GM18909 (cell line): Measurements from ENCODE around the gene SBF2.
"Not testable (repeated sequence)": the region's sequence is repeated elsewhere in the genome, so short reads cannot be mapped to it uniquely, and the experiment has no call there.

Experiments used
- ATAC-seq: cut with Tn5 transposase; IDR thresholded peaks from one replicate; pipeline ENCODE4 v1.9.1; 2021; ENCODE audit warnings: mild to moderate bottlenecking; ENCODE audit not compliant: unreplicated experiment, poor library complexity

Gene SBF2

GRCh38 chr11:9930562-9931331 is 363.3 kb downstream of the SBF2 start:
- ATAC-seq = not testable (repeated sequence)

GRCh38 chr11:9927670-9928069 is 366.3 kb downstream of the SBF2 start:
- ATAC-seq = no peak

- no peak for ATAC-seq
Observed at GRCh38 chr11:9923280-9923679, 370.7 kb downstream of the SBF2 start.

DNA sequence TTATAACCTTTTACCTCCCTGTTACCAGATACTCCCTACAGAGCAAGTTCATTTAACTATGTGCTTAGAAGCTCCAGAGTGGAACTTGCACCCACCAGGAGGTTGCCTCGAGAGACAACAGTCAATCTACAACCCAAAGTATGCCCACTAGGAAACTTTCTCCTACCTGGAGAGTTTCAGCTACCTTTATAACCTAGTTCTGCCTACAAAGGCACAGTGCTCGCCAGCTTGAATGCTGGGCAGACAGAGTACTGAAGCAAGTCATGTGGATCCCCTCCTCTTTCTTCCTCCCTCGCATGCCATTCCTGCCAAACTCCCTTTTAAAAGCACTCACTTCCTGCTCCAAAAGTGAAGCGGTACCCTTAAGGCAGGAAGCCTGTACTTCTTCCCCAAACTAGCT is 371.2 kb downstream of the SBF2 start:
- ATAC-seq = no peak

DNA sequence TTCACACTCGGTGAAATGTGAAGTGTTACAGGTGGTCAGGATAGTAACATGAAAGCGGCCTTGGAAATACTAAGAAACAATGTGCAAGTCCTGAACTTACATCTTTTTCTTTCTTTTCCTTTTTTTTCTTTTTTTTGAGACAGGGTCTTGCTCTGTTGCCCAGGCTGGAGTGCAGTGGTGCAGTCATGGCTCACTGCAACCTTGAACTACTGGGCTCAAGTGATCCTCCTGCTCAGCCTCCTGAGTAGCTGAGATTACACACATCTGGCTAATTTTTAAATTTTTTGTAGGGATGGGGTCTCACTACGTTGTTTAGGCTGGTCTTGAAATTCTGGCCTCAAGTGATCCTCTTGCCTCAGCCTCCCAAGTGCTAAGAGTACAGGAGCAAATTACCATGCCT is 377.5 kb downstream of the SBF2 start:
- no peak for ATAC-seq

- no peak for ATAC-seq
Observed at GRCh38 chr11:9914064-9914463, 380.0 kb downstream of the SBF2 start.

GRCh38 chr11:9905960-9906791 is 387.8 kb downstream of the SBF2 start:
- no peak for ATAC-seq

- ATAC-seq = no peak
Observed at GRCh38 chr11:9905501-9905951, 388.5 kb downstream of the SBF2 start.

- ATAC-seq = no peak
Observed at GRCh38 chr11:9903579-9903978, 390.4 kb downstream of the SBF2 start.

DNA sequence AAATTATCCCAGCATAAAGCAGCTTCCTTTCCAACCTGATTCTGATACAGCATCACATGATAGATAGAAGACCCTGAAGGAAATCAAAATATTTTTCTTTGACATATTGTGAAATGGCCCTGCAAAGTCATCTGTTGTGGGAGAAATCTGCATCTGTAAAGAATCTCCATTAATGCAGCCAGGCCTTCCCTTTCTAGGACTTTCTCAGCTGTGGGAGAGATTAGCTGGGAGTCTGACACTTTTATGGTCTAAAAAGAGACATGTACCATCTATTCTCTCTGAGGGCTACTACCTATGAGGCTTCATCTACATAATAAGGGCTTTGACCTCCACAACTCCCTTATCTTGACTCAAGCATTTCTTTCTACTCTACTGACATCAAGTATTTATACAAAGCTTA is 392.1 kb downstream of the SBF2 start:
- no peak for ATAC-seq

DNA sequence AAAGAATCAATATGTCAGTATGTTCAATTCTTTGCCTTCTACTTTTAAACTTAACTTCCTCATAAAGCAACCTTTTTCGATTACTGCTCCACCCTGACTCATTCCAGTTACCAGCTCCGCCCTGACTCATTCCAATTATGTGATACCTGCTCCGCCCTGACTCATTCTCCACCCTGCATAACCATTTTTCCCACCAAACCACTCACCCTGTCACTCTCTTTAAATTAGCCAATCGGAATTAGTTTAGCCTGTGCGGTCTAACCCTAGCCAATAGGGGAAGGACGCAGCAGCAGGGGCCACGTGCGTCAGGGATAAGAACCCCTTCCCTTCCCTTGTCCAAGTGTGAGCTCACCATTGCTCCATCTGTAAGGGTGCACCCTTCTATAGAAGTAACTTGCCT is 393.8 kb downstream of the SBF2 start:
- not testable (repeated sequence) for ATAC-seq

GRCh38 chr11:9899676-9900075 is 394.3 kb downstream of the SBF2 start:
- ATAC-seq = no peak

DNA sequence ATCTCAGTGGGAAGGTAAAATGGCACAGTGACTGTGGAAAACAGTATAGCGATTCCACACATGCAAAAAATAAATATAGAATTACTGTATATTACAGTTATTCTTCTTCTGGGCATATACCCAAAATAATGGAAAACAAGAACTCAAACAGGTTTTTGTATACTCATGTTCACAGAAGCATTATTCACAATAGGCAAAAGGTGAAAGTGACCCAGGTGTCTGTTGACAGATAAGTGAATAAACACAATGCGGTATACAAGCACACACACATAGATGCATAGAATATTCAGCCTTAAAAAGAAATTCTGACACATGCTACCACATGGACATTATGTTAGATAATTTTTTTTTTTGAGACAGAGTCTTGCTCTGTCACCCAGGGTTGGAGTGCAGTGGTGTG is 397.1 kb downstream of the SBF2 start:
- ATAC-seq = no peak

DNA sequence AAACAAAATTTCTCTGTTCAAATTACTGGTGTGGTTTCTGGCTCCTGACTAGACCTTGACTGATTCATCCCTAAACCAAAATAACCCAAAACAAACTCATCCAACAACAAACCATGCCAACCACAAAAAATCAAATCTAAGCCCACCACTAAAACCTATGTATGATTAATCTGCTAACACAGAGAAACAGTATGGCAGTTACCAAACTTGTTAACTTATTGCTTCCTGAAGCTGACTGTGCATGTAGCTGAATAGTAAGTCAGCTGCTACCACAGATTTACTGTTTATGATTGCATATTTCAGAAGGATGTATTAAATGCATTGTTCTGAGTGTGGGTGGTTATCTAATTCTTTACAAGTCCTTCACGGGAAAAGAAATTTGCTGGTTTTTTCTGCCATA is 399.0 kb downstream of the SBF2 start:
- no peak for ATAC-seq

DNA sequence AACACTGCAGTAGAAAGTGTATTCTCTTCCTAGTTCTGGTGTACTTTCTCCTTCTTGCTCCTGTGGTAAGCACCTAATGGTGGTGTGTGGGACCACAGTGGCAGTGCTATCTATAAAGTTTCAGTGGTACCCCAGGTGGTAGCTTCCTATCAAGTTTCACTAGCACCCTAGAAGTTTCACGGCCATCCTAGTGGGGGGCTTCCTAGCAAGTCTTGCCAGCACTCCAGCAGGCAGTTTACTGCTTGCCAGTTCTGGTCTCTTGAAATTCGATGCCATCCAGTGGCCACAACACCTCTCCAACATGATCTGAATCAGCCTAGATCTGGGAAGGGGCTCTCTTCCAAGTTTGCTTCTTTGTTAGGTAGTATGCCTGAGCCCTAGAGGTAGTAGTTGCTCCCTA is 400.5 kb downstream of the SBF2 start:
- no peak for ATAC-seq

DNA sequence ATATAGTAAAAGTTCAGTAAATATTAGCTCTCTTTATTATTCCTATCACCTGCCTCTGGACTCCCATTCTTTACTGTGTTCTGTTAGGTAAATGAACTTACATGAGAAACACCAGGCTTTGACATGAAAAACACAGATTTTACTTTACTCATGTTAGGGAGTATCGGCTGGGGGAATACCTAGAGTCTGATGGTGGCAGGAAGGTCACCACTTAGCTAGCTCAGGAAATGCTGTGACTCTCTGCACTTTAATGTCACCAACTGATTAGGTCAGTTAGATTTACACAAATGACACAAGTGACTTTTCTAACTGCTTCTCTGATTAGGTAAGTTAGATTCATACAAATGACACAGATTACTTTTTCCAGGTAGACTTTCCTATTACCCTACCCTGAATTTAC is 405.1 kb downstream of the SBF2 start:
- no peak for ATAC-seq

DNA sequence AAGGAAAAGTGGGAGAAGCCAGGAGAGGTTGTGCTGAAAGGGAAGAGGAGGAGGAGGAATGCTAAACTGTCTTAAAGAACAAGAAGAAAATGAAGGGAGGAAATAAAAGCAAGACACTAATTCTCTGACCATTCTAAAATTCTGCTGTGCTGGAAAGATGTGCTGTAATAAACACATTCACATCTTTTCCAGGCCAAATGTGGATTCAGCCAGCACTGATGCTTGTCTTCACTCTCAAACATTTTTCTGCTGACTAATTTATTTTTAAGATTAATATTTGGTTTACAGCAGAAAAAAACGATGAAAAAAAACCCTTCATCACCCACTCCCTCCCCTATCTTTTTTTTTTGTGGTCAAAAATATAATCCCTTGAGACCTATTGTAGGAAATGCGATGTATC is 406.5 kb downstream of the SBF2 start:
- no peak for ATAC-seq

- ATAC-seq = no peak
Observed at GRCh38 chr11:9886595-9886994, 407.4 kb downstream of the SBF2 start.

DNA sequence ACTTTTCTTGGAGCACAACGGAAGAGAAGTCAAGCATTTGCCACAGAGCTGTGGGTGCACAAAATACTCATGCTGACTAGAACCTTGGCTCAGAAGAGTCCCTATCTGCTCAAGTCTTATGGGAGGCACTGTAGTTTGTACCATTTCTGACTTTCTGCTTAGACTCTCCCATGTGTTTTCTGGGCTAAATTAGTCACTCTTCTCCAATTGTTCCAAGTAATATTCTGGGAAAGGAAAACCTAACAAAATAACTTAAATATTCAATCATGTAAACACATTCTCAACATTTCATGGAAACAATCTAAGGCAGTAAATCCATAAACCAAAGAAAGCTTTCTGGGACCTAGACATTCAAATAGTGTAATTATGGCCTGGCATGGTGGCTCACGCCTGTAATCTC is 409.4 kb downstream of the SBF2 start:
- no peak for ATAC-seq

DNA sequence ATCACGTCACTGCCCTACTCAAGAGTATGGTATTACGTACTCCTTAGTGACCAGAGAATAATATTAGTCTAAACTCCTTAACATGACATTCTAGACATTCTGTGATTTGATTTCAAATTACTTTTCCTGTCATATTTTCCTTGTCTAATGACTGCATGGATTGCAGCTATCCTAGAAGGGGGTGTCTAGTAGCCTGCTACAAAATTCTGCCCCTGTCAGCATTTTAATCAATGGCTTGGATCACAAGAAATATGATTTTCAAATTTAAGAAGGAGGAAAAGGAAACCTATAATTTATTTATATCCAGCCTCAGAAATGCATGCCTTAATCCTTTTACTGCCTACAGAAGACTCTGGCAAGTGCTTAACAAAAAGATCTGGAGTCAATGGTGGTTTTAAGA is 413.4 kb downstream of the SBF2 start:
- ATAC-seq = no peak

DNA sequence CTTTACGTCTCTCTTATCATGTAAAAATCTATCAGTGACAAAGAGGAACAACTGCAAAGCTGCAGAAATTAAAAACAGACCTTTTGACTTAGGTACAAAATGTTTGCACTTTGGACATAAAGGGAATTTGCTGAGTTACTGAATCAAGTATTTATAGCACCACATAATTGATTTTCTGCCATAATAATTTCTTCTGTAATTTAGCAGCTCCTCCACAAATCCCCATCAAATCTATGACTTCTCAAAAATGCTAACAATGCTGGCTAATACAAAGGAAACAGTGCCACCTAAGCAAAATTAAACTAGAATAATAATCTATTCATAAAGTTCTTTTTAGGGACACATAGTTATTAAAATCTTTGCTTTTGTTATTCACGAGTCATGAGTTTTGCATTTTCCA is 415.1 kb downstream of the SBF2 start:
- ATAC-seq = no peak

- no peak for ATAC-seq
Observed at GRCh38 chr11:9876331-9876730, 417.7 kb downstream of the SBF2 start.
